Activated CD4-positive, alpha-beta T cell treated with anti-CD3 and anti-CD28 coated beads, Interleukin-10, Interleukin-2, amounts not matched to agents 100 ng/mL and 50 ng/mL, durations not matched to agents 16 hours and 8 hours (primary cell): ENCODE measurements around the gene MYO5B.

Experiments used
- DNase-seq: peaks from one replicate; pipeline ENCODE4 v3.0.0-alpha.2; 2020

The MYO5B gene

GRCh38 chr18:49959176-49959575, 235.8 kb downstream of the MYO5B start:
- peak; percentile 52 for DNase-seq

GRCh38 chr18:49955263-49955662, 239.7 kb downstream of the MYO5B start:
- no peak for DNase-seq

GRCh38 chr18:49953391-49953790, 241.6 kb downstream of the MYO5B start:
- DNase-seq = no peak

- DNase-seq = no peak
Measured at GRCh38 chr18:49949951-49950395, 245.0 kb downstream of the MYO5B start.

GRCh38 chr18:49948975-49949374, 246.0 kb downstream of the MYO5B start:
- no peak for DNase-seq

- DNase-seq = no peak
Measured at GRCh38 chr18:49944663-49945062, 250.3 kb downstream of the MYO5B start.

GRCh38 chr18:49936821-49937220, 258.1 kb downstream of the MYO5B start:
- no peak for DNase-seq

GRCh38 chr18:49935215-49935614, 259.7 kb downstream of the MYO5B start:
- DNase-seq = no peak

GRCh38 chr18:49934457-49934856, 260.5 kb downstream of the MYO5B start:
- DNase-seq = no peak

- DNase-seq = peak; percentile 19
Measured at GRCh38 chr18:49933530-49934128, 261.3 kb downstream of the MYO5B start.

GRCh38 chr18:49931760-49932159, 263.2 kb downstream of the MYO5B start:
- DNase-seq = no peak

- no peak for DNase-seq
Measured at GRCh38 chr18:49931179-49931578, 263.8 kb downstream of the MYO5B start.

- DNase-seq = no peak
Measured at GRCh38 chr18:49926106-49926745, 268.7 kb downstream of the MYO5B start.

- no peak for DNase-seq
Measured at GRCh38 chr18:49924293-49924983, 270.5 kb downstream of the MYO5B start.

- no peak for DNase-seq
Measured at GRCh38 chr18:49922228-49922627, 272.7 kb downstream of the MYO5B start.

GRCh38 chr18:49921318-49921985, 273.5 kb downstream of the MYO5B start:
- no peak for DNase-seq

- no peak for DNase-seq
Measured at GRCh38 chr18:49920731-49921130, 274.2 kb downstream of the MYO5B start.

- no peak for DNase-seq
Measured at GRCh38 chr18:49917742-49918141, 277.2 kb downstream of the MYO5B start.

- no peak for DNase-seq
Measured at GRCh38 chr18:49915352-49915751, 279.6 kb downstream of the MYO5B start.

GRCh38 chr18:49913221-49913620, 281.7 kb downstream of the MYO5B start:
- DNase-seq = no peak

GRCh38 chr18:49911427-49911826, 283.5 kb downstream of the MYO5B start:
- DNase-seq = no peak

GRCh38 chr18:49910986-49911385, 284.0 kb downstream of the MYO5B start:
- DNase-seq = no peak

GRCh38 chr18:49910019-49910418, 284.9 kb downstream of the MYO5B start:
- DNase-seq = no peak
